ENCODE data around the gene DDX3X. TPM values are rescaled to one million over a fixed set of nuclear protein-coding genes. Genes with fewer than 3 reads are reported as not detected.

DDX3X gene
- total RNA-seq, 1 donor from 2014 or later: 242 TPM

DNA sequence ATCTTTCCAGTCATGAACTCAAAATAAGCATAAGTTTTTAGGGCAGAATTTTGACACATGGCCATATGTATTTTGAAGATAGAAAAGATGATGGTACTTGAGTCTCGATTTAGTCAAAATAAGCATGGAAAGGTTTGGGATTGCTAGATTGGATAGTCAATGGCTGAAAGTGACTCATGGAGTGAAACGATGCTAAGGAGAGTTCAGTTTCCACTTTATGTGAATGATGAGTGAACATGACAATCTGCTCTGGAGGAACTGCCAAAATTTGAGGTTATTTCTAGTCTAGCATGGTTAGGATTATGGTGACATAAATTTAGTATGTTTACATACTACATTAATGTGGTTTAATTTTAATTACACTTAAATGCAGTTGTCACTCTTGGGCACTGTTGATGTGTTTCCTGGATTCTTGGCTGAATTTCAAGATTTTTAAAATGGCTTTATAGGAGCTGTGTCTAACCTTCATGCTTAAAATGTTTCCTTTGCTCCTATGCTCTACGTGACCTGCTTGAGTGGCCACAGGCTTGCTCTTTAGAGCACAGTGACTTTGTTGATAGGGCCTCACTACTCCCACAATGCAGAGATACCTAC lies 17.1 kb downstream of the DDX3X start:
- Histone ChIP-seq H4K20me1 (ENCODE audit: insufficient read depth, low read length) (peaks cover 48% of the 10 kb centered on the region), H2AFZ (ENCODE audit: low read depth, low read length) (no peak overlapping the region), H3K79me2 (ENCODE audit: insufficient read depth, low read length) (no peaks in the 10 kb centered on the region), H3K9me3 (ENCODE audit: insufficient read depth, low read depth, low read length) (no peaks in the 10 kb centered on the region), H3K4me2 (ENCODE audit: low read length) (no peak overlapping the region), H3K9ac (ENCODE audit: low read length) (no peak overlapping the region), H3K36me3 (ENCODE audit: insufficient read depth, low read length) (peaks cover 29% of the 10 kb centered on the region), H3K27me3 (ENCODE audit: insufficient read depth, low read length) (no peaks in the 10 kb centered on the region), H3K4me3 (ENCODE audit: insufficient read depth, low read depth, low read length) (no peak overlapping the region), H3K4me1 (ENCODE audit: insufficient read depth, low read length) (no peaks in the 10 kb centered on the region), H3K27ac (ENCODE audit: low read depth, low read length) (no peak overlapping the region)
- Mint-ChIP-seq H3K27me3 (ENCODE audit: low read depth, unreplicated experiment) (no peaks in the 10 kb centered on the region), H3K9me3 (ENCODE audit: unreplicated experiment) (no peaks in the 10 kb centered on the region), H3K4me3 (ENCODE audit: unreplicated experiment) (no peak overlapping the region), H3K36me3 (ENCODE audit: low read depth, unreplicated experiment) (peaks cover 3% of the 10 kb centered on the region), H3K4me1 (ENCODE audit: low read depth, unreplicated experiment) (peaks cover 15% of the 10 kb centered on the region), H3K27ac (ENCODE audit: unreplicated experiment) (no peak overlapping the region)
- FAIRE-seq (peak; percentile 99), DNase-seq (ENCODE audit: low read depth) (no peak)
- TF ChIP-seq, protein P1, sequence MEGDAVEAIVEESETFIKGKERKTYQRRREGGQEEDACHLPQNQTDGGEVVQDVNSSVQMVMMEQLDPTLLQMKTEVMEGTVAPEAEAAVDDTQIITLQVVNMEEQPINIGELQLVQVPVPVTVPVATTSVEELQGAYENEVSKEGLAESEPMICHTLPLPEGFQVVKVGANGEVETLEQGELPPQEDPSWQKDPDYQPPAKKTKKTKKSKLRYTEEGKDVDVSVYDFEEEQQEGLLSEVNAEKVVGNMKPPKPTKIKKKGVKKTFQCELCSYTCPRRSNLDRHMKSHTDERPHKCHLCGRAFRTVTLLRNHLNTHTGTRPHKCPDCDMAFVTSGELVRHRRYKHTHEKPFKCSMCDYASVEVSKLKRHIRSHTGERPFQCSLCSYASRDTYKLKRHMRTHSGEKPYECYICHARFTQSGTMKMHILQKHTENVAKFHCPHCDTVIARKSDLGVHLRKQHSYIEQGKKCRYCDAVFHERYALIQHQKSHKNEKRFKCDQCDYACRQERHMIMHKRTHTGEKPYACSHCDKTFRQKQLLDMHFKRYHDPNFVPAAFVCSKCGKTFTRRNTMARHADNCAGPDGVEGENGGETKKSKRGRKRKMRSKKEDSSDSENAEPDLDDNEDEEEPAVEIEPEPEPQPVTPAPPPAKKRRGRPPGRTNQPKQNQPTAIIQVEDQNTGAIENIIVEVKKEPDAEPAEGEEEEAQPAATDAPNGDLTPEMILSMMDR (IDR thresholded peaks at IDR 0.05; ENCODE audit: insufficient read depth, low read depth, low read length): no peak
- no peak for TF ChIP-seq EZH2 (IDR thresholded peaks at IDR 0.05; ENCODE audit: insufficient read depth, low read length)

DNA sequence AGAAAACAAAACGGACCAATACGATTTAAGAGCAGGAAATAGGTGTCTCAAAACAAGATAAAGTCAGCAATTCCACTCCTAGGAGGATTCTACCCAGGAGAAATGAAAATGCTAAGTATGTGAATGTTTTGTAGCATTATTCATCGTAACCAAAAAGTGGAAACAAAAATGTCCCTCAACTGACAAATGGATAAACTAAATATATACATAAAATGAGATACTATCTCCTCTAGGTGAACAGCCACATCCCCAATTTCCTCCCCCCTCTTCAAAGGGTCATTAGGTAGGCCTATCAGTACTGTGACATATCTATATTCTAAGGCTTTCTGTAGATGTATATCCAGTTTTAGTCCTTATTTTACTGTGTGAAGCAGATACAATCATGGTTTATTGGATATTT lies 18.0 kb downstream of the DDX3X start:
- Mint-ChIP-seq H3K4me1 (ENCODE audit: low read depth, unreplicated experiment) (peaks cover 15% of the 10 kb centered on the region), H3K4me3 (ENCODE audit: unreplicated experiment) (no peak overlapping the region)
- FAIRE-seq: peak; percentile 89

More for the DNA sequence above, 18.0 kb downstream of the DDX3X start:
- no peak for TF ChIP-seq EZH2 (IDR thresholded peaks at IDR 0.05; ENCODE audit: insufficient read depth, low read length)
- TF ChIP-seq, protein P1 (IDR thresholded peaks at IDR 0.05; ENCODE audit: insufficient read depth, low read depth, low read length): no peak
- H3K27ac Mint-ChIP-seq (ENCODE audit: unreplicated experiment): no peak overlapping the region
- Histone ChIP-seq H4K20me1 (ENCODE audit: insufficient read depth, low read length) (peaks cover 39% of the 10 kb centered on the region), H3K9ac (ENCODE audit: low read length) (no peak overlapping the region), H3K4me2 (ENCODE audit: low read length) (no peak overlapping the region), H3K27ac (ENCODE audit: low read depth, low read length) (no peak overlapping the region), H2AFZ (ENCODE audit: low read depth, low read length) (no peak overlapping the region), H3K27me3 (ENCODE audit: insufficient read depth, low read length) (no peaks in the 10 kb centered on the region), H3K4me3 (ENCODE audit: insufficient read depth, low read depth, low read length) (no peak overlapping the region), H3K4me1 (ENCODE audit: insufficient read depth, low read length) (no peaks in the 10 kb centered on the region), H3K36me3 (ENCODE audit: insufficient read depth, low read length) (peaks cover 20% of the 10 kb centered on the region), H3K79me2 (ENCODE audit: insufficient read depth, low read length) (no peaks in the 10 kb centered on the region), H3K9me3 (ENCODE audit: insufficient read depth, low read depth, low read length) (no peaks in the 10 kb centered on the region)
- no peak for DNase-seq (ENCODE audit: low read depth)
- no peaks in the 10 kb centered on the region for H3K27me3 Mint-ChIP-seq (ENCODE audit: low read depth, unreplicated experiment)
- no peaks in the 10 kb centered on the region for H3K9me3 Mint-ChIP-seq (ENCODE audit: unreplicated experiment)
- peaks cover 1% of the 10 kb centered on the region for H3K36me3 Mint-ChIP-seq (ENCODE audit: low read depth, unreplicated experiment)

All from astrocyte (in vitro differentiated cells and primary cell).